HEK293T (cell line): ENCODE data around the gene ASB2.

ENCODE experiments used
- ARNT ChIP-seq: fragments of 450-650 bp; IDR thresholded peaks from 2 replicates; pipeline ENCODE4 v1.6.1; 2017; ENCODE audit warnings: mild to moderate bottlenecking
- FOXK2 ChIP-seq: fragments of 450-650 bp; IDR thresholded peaks from 2 replicates; pipeline ENCODE4 v1.6.1; 2016; ENCODE audit warnings: mild to moderate bottlenecking
- NFRKB ChIP-seq: fragments of 450-650 bp; IDR thresholded peaks from 2 replicates; pipeline ENCODE4 v1.6.1; 2016; ENCODE audit warnings: mild to moderate bottlenecking, moderate library complexity
- ZNF384 ChIP-seq: fragments of 450-650 bp; IDR thresholded peaks from 2 replicates; pipeline ENCODE4 v1.6.1; 2016

DNA sequence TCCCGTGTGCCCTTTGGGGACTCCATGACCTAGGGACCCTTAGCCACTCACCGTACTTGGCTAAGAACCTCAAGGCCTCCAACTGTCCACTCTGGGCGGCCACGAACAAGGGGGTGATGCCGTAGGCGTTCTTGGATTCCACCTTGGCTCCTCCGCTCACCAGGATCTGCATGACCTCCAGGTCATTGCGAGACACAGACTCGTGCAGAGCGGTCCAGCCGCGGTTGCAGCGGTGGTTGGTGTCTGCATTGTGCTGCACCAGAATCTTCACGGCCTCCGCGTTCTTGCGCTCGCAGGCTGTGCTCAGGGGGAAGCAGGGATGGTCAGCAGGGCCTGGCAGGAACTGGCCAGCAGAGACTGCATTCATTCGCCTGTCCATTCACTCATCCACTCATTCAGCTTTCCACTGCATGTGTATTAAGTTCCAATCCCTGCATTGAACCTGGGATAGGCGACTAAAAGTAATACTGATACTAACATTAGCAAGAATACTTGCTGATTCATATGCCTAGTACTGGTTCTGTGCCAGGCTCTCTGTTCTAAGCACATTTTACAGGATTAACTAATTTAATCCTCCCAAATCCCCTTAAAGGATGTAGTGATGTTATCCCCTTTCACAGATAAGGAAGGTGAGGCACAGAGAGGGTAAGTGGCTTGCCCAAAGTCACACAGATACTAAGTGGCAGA, 25.3 kb downstream of the ASB2 start:
- no peak for TF ChIP-seq FOXK2
- TF ChIP-seq ZNF384 = no peak
- TF ChIP-seq ARNT = no peak
- TF ChIP-seq NFRKB = no peak
